Activated CD4-positive, alpha-beta T cell treated with anti-CD3 and anti-CD28 coated beads, Interleukin-2, amount 50 U/mL, for 48 hours (primary cell): Measurements from ENCODE around the gene TRIM67.

Source experiments
- DNase-seq, 2 experiments: peaks; one replicate each; pipeline ENCODE4 v3.0.0-alpha.2; 2020

Gene TRIM67

GRCh38 chr1:231159202-231159962, 2.5 kb upstream of the TRIM67 start:
- no peak for DNase-seq

- no peak for DNase-seq
Observed at GRCh38 chr1:231159963-231160761, 1.7 kb upstream of the TRIM67 start.

GRCh38 chr1:231160895-231161666, 777 bp upstream of the TRIM67 start:
- DNase-seq, result no peak

- peak; percentile 31 to 34 for DNase-seq
Observed at GRCh38 chr1:231162297-231162969, 575 bp downstream of the TRIM67 start.

- DNase-seq, result no peak
Observed at GRCh38 chr1:231162970-231163829, 1.3 kb downstream of the TRIM67 start.

- DNase-seq, result no peak
Observed at GRCh38 chr1:231163830-231164427, 2.1 kb downstream of the TRIM67 start.

- DNase-seq, result no peak
Observed at GRCh38 chr1:231165371-231165770, 3.5 kb downstream of the TRIM67 start.

GRCh38 chr1:231166398-231166797, 4.5 kb downstream of the TRIM67 start:
- DNase-seq, result no peak

GRCh38 chr1:231170875-231171274, 9.0 kb downstream of the TRIM67 start:
- no peak for DNase-seq

- DNase-seq, result no peak
Observed at GRCh38 chr1:231171623-231172197, 9.9 kb downstream of the TRIM67 start.

GRCh38 chr1:231172411-231172810, 10.6 kb downstream of the TRIM67 start:
- no peak for DNase-seq

- no peak for DNase-seq
Observed at GRCh38 chr1:231176421-231176820, 14.6 kb downstream of the TRIM67 start.

- no peak for DNase-seq
Observed at GRCh38 chr1:231177226-231177625, 15.4 kb downstream of the TRIM67 start.

GRCh38 chr1:231177936-231178335, 16.1 kb downstream of the TRIM67 start:
- DNase-seq, result no peak

- no peak for DNase-seq
Observed at GRCh38 chr1:231178970-231179369, 17.1 kb downstream of the TRIM67 start.

- no peak for DNase-seq
Observed at GRCh38 chr1:231180034-231180433, 18.2 kb downstream of the TRIM67 start.

- DNase-seq, result no peak
Observed at GRCh38 chr1:231181271-231181670, 19.4 kb downstream of the TRIM67 start.

- DNase-seq, result no peak
Observed at GRCh38 chr1:231182317-231182716, 20.5 kb downstream of the TRIM67 start.

GRCh38 chr1:231183639-231184590, 22.1 kb downstream of the TRIM67 start:
- DNase-seq, result no peak

- DNase-seq, result no peak
Observed at GRCh38 chr1:231184891-231185290, 23.0 kb downstream of the TRIM67 start.
